Sigmoid colon (tissue), 4 donors: ENCODE measurements around the gene OR52I1.

Experiments used
- CTCF ChIP-seq, 4 experiments: fragments of 450-650 bp in 3 of 4; fragments of 200-600 bp in 1 of 4; IDR thresholded peaks; one replicate each; pipeline ENCODE4 v1.5.1; 2016 to 2019; ENCODE audit warnings: antibody characterized with exemption in 4 of 4, mild to moderate bottlenecking in 3 of 4, moderate library complexity in 2 of 4
- POLR2A ChIP-seq, 2 donors: fragments of 450-650 bp; IDR thresholded peaks; one replicate each; pipeline ENCODE4 v1.6.1; 2016; ENCODE audit warnings: antibody characterized with exemption in 2 of 2, mild to moderate bottlenecking in 2 of 2, moderate library complexity in 2 of 2
- POLR2AphosphoS5 ChIP-seq, 4 donors: sonication (generic); formaldehyde crosslinking; IDR thresholded peaks; one replicate each; pipeline ENCODE4 v1.6.1; 2017; ENCODE audit warnings: antibody characterized with exemption in 4 of 4

- TF ChIP-seq CTCF (IDR thresholded peaks at IDR 0.05) = no peak
- TF ChIP-seq POLR2A (IDR thresholded peaks at IDR 0.05) = no peak
- TF ChIP-seq POLR2AphosphoS5 (IDR thresholded peaks at IDR 0.05) = no peak
Observed at GRCh38 chr11:4544891-4545290, 48.9 kb upstream of the OR52I1 start, which contains the start of gene OR52M1.
